Lung (tissue), 12 donors: ENCODE measurements around the gene CD226. TPM values are rescaled to one million over a fixed set of nuclear protein-coding genes. Genes with fewer than 3 reads are reported as not detected.
"Not testable (repeated sequence)": the region's sequence is repeated elsewhere in the genome, so short reads cannot be mapped to it uniquely, and the experiment has no call there.

ENCODE experiments used
- ATAC-seq: fragments of 200-7000 bp; cut with Tn5 transposase; one replicate; pipeline ENCODE4 v1.9.1; 2020; ENCODE audit warnings: moderate number of reproducible peaks; ENCODE audit not compliant: insufficient read depth, low FRiP score
- DNase-seq, 3 donors: peaks; one replicate each; pipeline ENCODE4 v3.0.0-alpha.2; 2013 to 2017
- H3K27ac ChIP-seq, 2 donors: one replicate each; pipeline ENCODE4 v1.5.1; 2013; ENCODE audit warnings: mild to moderate bottlenecking in 2 of 2, moderate library complexity in 2 of 2, control low read depth in 1 of 2, inconsistent platforms in 1 of 2, low read depth in 1 of 2, low read length in 1 of 2
- H3K27me3 ChIP-seq, 3 donors: one replicate each; pipeline ENCODE4 v1.5.1; 2013; ENCODE audit warnings: low read length in 2 of 3; ENCODE audit not compliant: control insufficient read depth in 3 of 3, insufficient read depth in 3 of 3
- H3K36me3 ChIP-seq, 4 donors: one replicate each; pipeline ENCODE4 v1.5.1; 2013; ENCODE audit warnings: low read length in 4 of 4, mild to moderate bottlenecking in 1 of 4, moderate library complexity in 1 of 4; ENCODE audit not compliant: control insufficient read depth in 4 of 4, insufficient read depth in 4 of 4
- H3K4me1 ChIP-seq, 5 donors: one replicate each; pipeline ENCODE4 v1.5.1; 2013; ENCODE audit warnings: low read length in 5 of 5, mild to moderate bottlenecking in 2 of 5, moderate library complexity in 1 of 5; ENCODE audit not compliant: control insufficient read depth in 5 of 5, insufficient read depth in 5 of 5
- H3K4me3 ChIP-seq: one replicate; pipeline ENCODE4 v1.5.1; 2013; ENCODE audit warnings: mild to moderate bottlenecking, control low read depth, moderate library complexity
- H3K9ac ChIP-seq, 2 donors: one replicate each; pipeline ENCODE4 v1.5.1; 2013; ENCODE audit warnings: low read length in 2 of 2, control low read depth in 1 of 2; ENCODE audit not compliant: insufficient read depth in 1 of 2
- H3K9me3 ChIP-seq, 4 donors: one replicate each; pipeline ENCODE4 v1.5.1; 2013; ENCODE audit warnings: low read length in 3 of 4, mild to moderate bottlenecking in 1 of 4, moderate library complexity in 1 of 4; ENCODE audit not compliant: control insufficient read depth in 4 of 4, insufficient read depth in 3 of 4
- WGBS, 2 donors: extraction: QIAGEN DNeasy Blood & Tissue Kit; methylation state at CpG; one replicate each; pipeline ENCODE4 v1.1.7; 2013; 5-methylcytosine and 5-hydroxymethylcytosine counted together
- polyA plus RNA-seq, 2 donors: library from polyadenylated mRNA; stranded (reverse); fragments of 200-250 nt; gene quantifications; one replicate each; pipeline ENCODE4 v1.2.1, GENCODE V29; 2013
- total RNA-seq, 2 donors: library from RNA; depleted of rRNA in 1 of 2; stranded (reverse); fragments of >200 nt in 1 of 2; gene quantifications; one replicate each; pipeline ENCODE4 v1.2.1, GENCODE V29; 2014 to 2021
- TF ChIP-seq, protein P1 (sequence below): IDR thresholded peaks from 2 replicates; pipeline ENCODE4 v1.5.1; 2012; ENCODE audit warnings: mild to moderate bottlenecking; ENCODE audit errors: control extremely low read depth, extremely low read depth
- donor health status: control.
- donor health status: control.
- donor health status: Bipolar disorder and iron deficiency.
- donor health status: healthy.
- donor health status: DM: yes; HTN: yes; CAD: no.

Gene CD226
- total and polyA plus RNA-seq, 4 donors = 0.49 to 6.3 (median 2.7) TPM

DNA sequence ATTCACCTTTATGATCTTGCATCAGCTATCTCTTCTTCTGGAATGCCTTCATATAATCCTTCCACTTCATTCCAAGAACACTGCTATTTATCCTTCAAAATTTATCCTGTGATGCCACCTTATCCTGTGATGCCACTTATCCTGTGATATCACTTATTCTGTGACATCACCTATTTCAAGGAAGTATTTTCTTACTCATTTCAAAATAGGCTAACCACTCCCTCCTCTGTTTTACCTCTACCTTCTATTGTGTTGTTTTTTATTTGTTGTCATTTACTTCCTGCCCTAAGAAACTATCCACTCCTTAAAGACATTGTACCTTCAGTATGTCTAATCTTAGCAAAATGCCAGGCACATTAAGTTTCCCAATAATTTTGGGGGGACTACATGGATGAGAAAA, 38.8 kb downstream of the CD226 start:
- Histone ChIP-seq H3K27ac (no peak overlapping the region), H3K4me1 (no peaks in the 10 kb centered on the region), H3K9ac (no peak overlapping the region), H3K4me3 (no peak overlapping the region), H3K9me3 (no peaks in the 10 kb centered on the region), H3K36me3 (no peaks in the 10 kb centered on the region), H3K27me3 (no peaks in the 10 kb centered on the region)
- TF ChIP-seq, protein P1, sequence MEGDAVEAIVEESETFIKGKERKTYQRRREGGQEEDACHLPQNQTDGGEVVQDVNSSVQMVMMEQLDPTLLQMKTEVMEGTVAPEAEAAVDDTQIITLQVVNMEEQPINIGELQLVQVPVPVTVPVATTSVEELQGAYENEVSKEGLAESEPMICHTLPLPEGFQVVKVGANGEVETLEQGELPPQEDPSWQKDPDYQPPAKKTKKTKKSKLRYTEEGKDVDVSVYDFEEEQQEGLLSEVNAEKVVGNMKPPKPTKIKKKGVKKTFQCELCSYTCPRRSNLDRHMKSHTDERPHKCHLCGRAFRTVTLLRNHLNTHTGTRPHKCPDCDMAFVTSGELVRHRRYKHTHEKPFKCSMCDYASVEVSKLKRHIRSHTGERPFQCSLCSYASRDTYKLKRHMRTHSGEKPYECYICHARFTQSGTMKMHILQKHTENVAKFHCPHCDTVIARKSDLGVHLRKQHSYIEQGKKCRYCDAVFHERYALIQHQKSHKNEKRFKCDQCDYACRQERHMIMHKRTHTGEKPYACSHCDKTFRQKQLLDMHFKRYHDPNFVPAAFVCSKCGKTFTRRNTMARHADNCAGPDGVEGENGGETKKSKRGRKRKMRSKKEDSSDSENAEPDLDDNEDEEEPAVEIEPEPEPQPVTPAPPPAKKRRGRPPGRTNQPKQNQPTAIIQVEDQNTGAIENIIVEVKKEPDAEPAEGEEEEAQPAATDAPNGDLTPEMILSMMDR = no peak
- no peak for ATAC-seq
- DNase-seq = no peak

DNA sequence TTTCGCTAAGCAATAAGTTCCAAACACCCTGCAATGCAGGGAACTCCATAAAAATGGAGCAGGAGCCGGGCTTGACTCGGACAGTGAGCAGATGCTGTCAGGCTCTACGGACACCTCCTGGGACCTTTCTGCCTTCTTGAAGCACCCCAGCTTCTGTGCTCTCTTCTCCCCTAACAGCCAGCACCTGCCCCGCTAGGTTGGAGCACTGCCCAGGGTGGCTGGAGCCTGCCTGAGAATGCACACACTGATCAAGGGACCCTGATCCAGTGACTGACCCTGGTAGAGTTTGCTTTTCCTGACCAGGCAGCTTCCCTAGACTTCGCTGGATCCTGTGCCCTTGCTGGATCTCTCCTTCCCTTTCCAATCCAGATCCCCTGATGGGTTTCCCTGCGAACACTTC, 40.9 kb downstream of the CD226 start:
- WGBS, 2 donors = 93 to 99% methylated on average over 7 of the region's 7 CpGs
- Histone ChIP-seq H3K4me3 (no peak overlapping the region), H3K9me3 (no peaks in the 10 kb centered on the region), H3K36me3 (no peaks in the 10 kb centered on the region), H3K27me3 (no peaks in the 10 kb centered on the region), H3K9ac (no peak overlapping the region), H3K27ac (no peak overlapping the region), H3K4me1 (no peaks in the 10 kb centered on the region)
- TF ChIP-seq, protein P1 = no peak
- ATAC-seq (no peak), DNase-seq (no peak)

DNA sequence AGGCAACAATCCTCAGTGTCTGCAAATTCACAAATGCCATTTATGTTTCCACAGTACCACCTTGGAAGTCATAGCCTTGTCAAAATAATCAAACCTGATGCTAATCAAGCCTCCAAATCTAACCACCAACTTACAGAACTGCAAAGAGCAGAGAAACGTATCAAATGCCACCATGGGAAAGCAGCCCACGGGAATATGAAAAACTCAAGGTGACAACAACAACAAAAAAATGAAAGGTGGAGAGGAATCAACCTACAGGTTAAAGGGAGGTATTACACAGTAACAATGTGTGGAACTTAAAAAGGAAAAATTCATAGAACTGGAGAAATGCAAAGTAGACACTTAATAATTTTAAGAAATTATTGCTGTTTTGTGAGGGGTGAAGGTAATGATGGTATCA, 46.7 kb downstream of the CD226 start:
- no peaks in the 10 kb centered on the region for H3K36me3 ChIP-seq
- WGBS, 2 donors = 89 to 94% methylated on average over 2 of the region's 2 CpGs
- ATAC-seq = no peak

DNA sequence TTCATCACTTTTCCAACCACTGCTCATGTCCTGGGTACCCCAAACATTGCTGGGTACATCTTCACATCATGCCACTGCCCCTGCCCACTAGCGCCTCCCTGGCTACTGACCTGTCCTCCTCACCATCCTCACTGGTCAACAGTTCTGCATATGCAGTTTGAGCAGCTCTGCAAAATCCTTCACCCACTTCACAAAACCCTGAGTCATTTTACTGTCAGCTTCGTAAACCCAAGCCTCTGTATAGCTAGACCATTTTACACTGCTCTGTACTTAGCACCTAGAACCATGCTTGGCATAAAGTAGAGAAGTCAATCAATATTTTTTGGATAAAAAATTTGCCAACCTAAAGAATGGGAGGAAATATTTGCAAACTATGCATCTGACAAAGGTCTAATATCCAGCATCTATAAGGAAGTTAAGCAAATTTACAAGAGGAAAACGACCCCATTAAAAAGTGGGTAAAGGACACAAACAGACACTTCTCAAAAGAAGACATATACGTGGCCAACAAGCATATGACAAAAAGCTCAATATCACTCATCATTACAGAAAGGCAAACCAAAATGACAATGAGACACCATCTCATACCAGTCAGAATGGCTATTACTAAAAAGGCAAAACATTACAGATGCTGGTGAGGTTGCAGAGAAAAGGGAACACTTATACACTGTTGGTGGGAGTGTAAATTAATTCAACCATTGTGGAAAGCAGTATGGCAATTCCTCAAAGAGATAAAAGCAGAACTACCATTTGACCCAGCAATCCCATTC, 48.3 kb downstream of the CD226 start:
- H3K4me1 ChIP-seq, H3K4me3 ChIP-seq, H3K27me3 ChIP-seq, DNase-seq, H3K9me3 ChIP-seq, H3K27ac ChIP-seq, H3K9ac ChIP-seq, ATAC-seq, H3K36me3 ChIP-seq: not testable (repeated sequence)
- 87 to 90% methylated on average over 4 of the region's 4 CpGs for WGBS, 2 donors

More for the DNA sequence above, 46.7 kb downstream of the CD226 start:
- H3K9ac ChIP-seq = no peak overlapping the region
- H3K4me3 ChIP-seq = no peak overlapping the region
- H3K27ac ChIP-seq = no peak overlapping the region
- no peaks in the 10 kb centered on the region for H3K27me3 ChIP-seq
- no peaks in the 10 kb centered on the region for H3K4me1 ChIP-seq
- no peak for DNase-seq
- TF ChIP-seq, protein P1 = no peak
- H3K9me3 ChIP-seq = peaks cover 0 to 2% (median 0%) of the 10 kb centered on the region in 4 donors
